ENCODE results near the gene IKBKG.
"Not testable (repeated sequence)": the region's sequence is repeated elsewhere in the genome, so short reads cannot be mapped to it uniquely, and the experiment has no call there.

Gene IKBKG

GRCh38 chrX:154598656-154599055, 51.2 kb downstream of the IKBKG start:
- peaks cover 9 to 16% of the 10 kb centered on the region in 2 donors for H3K27me3 Mint-ChIP-seq
- no peak overlapping the region for H3K4me3 Mint-ChIP-seq
- ATAC-seq (replicated peaks) (no peak), DNase-seq (no peak)
- no peak overlapping the region for H3K27ac Mint-ChIP-seq
- H3K4me1 Mint-ChIP-seq, result no peaks in the 10 kb centered on the region
- no peaks in the 10 kb centered on the region for H3K36me3 Mint-ChIP-seq
- peaks cover 2 to 4% of the 10 kb centered on the region in 2 donors for H3K9me3 Mint-ChIP-seq

DNA sequence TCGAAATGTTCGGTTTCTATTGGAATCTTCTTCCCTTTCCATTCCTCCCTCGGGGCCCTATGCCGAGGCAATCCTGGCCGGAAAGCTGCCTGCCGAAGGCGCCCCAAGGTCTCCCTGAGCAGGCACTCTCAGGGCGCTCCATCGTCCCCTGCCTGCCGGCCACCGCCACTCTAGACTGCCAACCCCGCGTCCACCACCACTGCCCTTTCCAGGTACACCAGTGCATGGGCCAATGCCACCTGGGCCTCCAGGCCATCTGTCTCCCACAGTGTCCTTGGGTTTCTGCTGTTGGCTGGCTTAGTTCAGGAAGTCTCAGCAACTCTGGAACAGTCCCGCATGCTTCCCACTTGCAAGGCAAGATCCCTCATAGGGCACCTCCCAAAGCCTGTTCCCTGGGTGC, 52.1 kb downstream of the IKBKG start:
- Mint-ChIP-seq H3K9me3 (peaks cover 2 to 4% of the 10 kb centered on the region in 2 donors), H3K27ac (no peak overlapping the region), H3K36me3 (no peaks in the 10 kb centered on the region), H3K4me1 (no peaks in the 10 kb centered on the region), H3K4me3 (no peak overlapping the region), H3K27me3 (peaks cover 9 to 11% of the 10 kb centered on the region in 2 donors)
- DNase-seq, result no peak
- no peak for ATAC-seq (replicated peaks)

DNA sequence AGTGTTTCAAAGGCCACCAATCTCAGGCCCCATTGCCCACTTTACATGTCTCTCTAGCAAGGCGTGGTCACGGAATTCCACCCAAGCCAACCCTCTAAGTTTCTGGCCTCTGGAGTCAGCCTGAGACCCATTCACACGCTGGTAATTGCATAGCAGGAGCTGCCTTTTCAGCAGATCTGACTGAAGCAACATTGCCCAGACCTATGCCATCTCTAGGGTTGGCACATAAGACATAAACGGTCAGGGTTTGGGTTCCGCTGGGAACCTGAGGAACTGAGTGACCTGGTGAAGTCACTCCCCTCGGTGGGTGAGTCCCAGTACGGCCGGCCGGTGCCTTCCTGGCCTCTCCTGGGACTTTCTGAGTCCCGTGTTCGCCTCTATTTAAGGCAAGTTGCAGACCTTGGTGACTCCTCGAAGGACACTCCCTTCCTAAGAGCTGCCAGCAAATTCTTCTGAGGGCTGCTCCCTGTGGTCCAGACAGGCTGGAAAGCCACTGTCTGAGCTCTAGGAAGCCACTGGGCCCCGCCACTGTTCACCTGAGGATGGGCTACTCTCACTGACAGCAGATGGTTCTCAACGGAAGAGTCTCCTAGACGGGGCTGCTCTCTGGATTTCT, 53.4 kb downstream of the IKBKG start:
- no peak for ATAC-seq (replicated peaks)
- no peak overlapping the region for H3K27ac Mint-ChIP-seq
- H3K27me3 Mint-ChIP-seq, result peaks cover 7 to 9% of the 10 kb centered on the region in 2 donors
- H3K4me1 Mint-ChIP-seq, result no peaks in the 10 kb centered on the region
- H3K4me3 Mint-ChIP-seq, result no peak overlapping the region
- no peak for DNase-seq
- H3K36me3 Mint-ChIP-seq, result no peaks in the 10 kb centered on the region
- peaks cover 2 to 4% of the 10 kb centered on the region in 2 donors for H3K9me3 Mint-ChIP-seq

DNA sequence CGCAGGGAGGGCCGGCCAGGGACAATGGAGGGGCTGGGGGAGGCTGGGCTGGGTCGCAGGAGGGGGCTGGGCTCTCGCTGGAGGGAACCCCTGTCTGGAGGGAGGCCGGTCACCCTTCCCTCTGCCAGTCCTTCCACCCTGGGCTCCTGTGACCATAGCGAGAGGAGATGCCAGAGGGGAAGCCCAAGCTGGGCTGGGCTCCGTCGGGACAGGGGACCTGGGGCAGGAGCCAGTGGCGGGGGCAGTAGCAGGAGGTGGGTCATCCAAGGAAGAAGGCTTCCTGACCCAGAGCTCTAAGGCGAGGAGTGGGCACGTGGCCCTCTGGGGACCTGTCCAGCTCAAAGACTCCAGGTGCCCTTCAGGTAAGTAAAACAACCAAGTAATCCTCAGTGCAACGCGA, 54.8 kb downstream of the IKBKG start:
- H3K36me3 Mint-ChIP-seq, result no peaks in the 10 kb centered on the region
- no peak overlapping the region for H3K27ac Mint-ChIP-seq
- H3K9me3 Mint-ChIP-seq, result peaks cover under 1 to 2% of the 10 kb centered on the region in 2 donors
- no peaks in the 10 kb centered on the region for H3K4me1 Mint-ChIP-seq
- no peak for DNase-seq
- H3K4me3 Mint-ChIP-seq, result no peak overlapping the region
- no peak for ATAC-seq (replicated peaks)
- H3K27me3 Mint-ChIP-seq, result peaks cover 7% of the 10 kb centered on the region in 2 donors

DNA sequence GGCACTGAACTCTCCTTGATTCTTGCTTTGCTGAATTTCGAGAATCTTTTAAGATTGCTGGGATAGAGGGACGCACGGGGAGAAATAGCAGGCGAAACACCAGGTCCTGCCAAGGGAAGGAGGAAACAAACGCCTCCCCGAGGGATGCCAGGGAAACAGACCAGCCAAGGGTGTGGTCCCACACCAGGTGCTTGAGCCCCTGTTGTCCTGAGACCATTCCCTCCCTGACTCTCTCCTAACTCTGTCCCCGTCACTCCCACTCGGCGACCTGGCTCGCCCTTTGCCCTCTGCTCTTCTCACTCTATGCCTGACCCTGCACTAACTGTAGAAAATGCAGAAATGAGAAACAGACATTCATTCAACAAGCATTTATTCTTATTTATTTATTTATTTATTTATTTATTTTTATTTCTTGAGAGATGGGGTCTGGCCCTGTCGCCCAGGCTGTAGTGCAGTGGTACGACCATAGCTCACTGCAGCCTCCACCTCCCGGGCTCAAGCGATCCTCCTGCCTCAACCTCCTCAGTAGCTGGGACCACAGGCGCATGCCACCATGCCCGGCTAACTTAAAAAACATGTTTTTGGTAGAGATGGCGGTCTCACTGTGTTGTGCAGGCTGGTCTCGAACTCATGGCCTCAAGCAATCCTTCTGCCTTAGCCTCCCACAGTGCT, 55.5 kb downstream of the IKBKG start:
- no peak for DNase-seq
- no peaks in the 10 kb centered on the region for H3K4me1 Mint-ChIP-seq
- H3K9me3 Mint-ChIP-seq, result no peaks in the 10 kb centered on the region
- H3K4me3 Mint-ChIP-seq, result no peak overlapping the region
- ATAC-seq (replicated peaks), result no peak
- no peaks in the 10 kb centered on the region for H3K36me3 Mint-ChIP-seq
- H3K27me3 Mint-ChIP-seq, result peaks cover 4 to 7% of the 10 kb centered on the region in 2 donors
- H3K27ac Mint-ChIP-seq, result no peak overlapping the region

- H3K27me3 Mint-ChIP-seq, result peaks cover 4 to 7% of the 10 kb centered on the region in 2 donors
- no peaks in the 10 kb centered on the region for H3K36me3 Mint-ChIP-seq
- no peaks in the 10 kb centered on the region for H3K4me1 Mint-ChIP-seq
- no peak overlapping the region for H3K4me3 Mint-ChIP-seq
- no peak for DNase-seq
- ATAC-seq (replicated peaks), result no peak
- no peak overlapping the region for H3K27ac Mint-ChIP-seq
- H3K9me3 Mint-ChIP-seq, result no peaks in the 10 kb centered on the region
Observed at GRCh38 chrX:154603438-154604430, 56.3 kb downstream of the IKBKG start.

GRCh38 chrX:154605566-154605965, 58.1 kb downstream of the IKBKG start:
- DNase-seq, result no peak
- Mint-ChIP-seq H3K36me3 (no peaks in the 10 kb centered on the region), H3K4me1 (no peaks in the 10 kb centered on the region), H3K4me3 (no peak overlapping the region), H3K9me3 (no peaks in the 10 kb centered on the region), H3K27ac (no peak overlapping the region), H3K27me3 (peaks cover 0 to 3% of the 10 kb centered on the region in 2 donors)
- ATAC-seq (replicated peaks), result no peak

DNA sequence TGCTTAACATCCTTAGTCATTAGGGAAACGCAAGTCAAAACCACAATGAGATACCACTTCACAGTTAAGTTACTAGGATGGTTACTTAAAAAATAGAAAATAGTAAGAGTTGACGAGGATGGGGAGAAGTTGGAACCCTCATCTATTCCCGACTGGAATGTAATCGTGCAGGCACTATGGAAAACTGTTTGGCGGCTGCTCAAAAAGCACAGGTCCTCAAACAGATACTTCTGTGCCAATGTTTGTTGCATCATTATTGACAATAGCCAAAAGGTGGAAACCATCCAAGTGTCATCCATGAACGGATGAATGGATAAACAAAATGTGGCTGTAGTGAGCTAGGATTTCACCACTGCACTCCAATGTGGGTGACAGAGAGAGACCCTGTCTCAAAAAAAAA, 60.0 kb downstream of the IKBKG start:
- no peaks in the 10 kb centered on the region for H3K4me1 Mint-ChIP-seq
- H3K4me3 Mint-ChIP-seq, result no peak overlapping the region
- H3K27me3 Mint-ChIP-seq, result no peaks in the 10 kb centered on the region
- ATAC-seq (replicated peaks) (no peak), DNase-seq (no peak)
- H3K27ac Mint-ChIP-seq, result no peak overlapping the region
- no peaks in the 10 kb centered on the region for H3K36me3 Mint-ChIP-seq
- no peaks in the 10 kb centered on the region for H3K9me3 Mint-ChIP-seq

GRCh38 chrX:154607976-154608375, 60.6 kb downstream of the IKBKG start:
- H3K27ac Mint-ChIP-seq; H3K36me3 Mint-ChIP-seq; H3K4me1 Mint-ChIP-seq; H3K27me3 Mint-ChIP-seq; ATAC-seq (replicated peaks); H3K9me3 Mint-ChIP-seq; DNase-seq; H3K4me3 Mint-ChIP-seq: not testable (repeated sequence)

GRCh38 chrX:154608823-154609222, 61.4 kb downstream of the IKBKG start:
- not testable (repeated sequence) for H3K9me3 Mint-ChIP-seq; H3K27ac Mint-ChIP-seq; DNase-seq; H3K4me3 Mint-ChIP-seq; ATAC-seq (replicated peaks); H3K4me1 Mint-ChIP-seq; H3K36me3 Mint-ChIP-seq; H3K27me3 Mint-ChIP-seq

DNA sequence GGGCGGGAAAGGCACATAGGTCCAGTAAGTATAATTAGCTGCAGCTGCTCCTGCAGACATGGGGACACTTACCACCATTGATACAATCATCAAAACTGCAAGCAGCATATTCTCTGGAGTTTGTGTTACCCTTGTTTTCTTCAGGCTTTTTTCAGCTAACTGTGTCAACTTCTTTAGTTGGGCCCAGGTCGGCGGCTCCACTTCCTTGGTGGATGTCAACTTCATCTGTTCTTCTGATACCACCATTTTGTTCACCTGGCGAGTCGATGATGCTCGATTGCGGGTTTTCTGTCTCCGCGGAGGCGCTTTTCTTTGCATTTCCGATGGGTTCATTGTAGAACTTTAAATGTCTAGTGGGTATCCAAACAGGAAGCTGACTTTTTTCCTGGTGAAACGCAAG, 63.7 kb downstream of the IKBKG start:
- ATAC-seq (replicated peaks); H3K27ac Mint-ChIP-seq; H3K4me1 Mint-ChIP-seq; DNase-seq; H3K36me3 Mint-ChIP-seq; H3K9me3 Mint-ChIP-seq; H3K27me3 Mint-ChIP-seq; H3K4me3 Mint-ChIP-seq: not testable (repeated sequence)

DNA sequence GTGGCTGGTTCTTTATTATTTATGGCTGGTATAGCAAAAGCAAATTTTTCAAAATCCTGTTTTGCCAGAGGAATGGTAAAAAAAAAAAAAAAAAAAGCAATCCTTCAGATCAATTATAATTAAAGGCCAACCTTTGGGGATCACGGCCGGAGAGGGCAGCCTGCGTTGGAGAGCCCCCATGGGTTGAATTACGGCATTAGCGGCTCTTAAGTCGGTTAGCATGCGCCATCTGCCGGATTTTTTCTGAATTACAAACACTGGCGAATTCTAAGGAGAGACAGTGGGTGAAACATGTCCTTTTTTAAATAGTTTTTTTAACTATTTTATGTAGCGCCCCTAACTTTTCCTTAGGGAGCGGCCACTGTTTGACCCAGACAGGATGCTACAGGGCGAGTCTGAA, 66.2 kb downstream of the IKBKG start:
- not testable (repeated sequence) for H3K4me3 Mint-ChIP-seq; H3K27me3 Mint-ChIP-seq; H3K27ac Mint-ChIP-seq; H3K36me3 Mint-ChIP-seq; DNase-seq; ATAC-seq (replicated peaks); H3K9me3 Mint-ChIP-seq; H3K4me1 Mint-ChIP-seq
